ENCODE data around the gene ZSCAN29. TPM values are rescaled to one million over a fixed set of nuclear protein-coding genes. Genes with fewer than 3 reads are reported as not detected.
A peak's percentile ranks its signal among the peaks of the same experiment; 100 is the strongest.

The ZSCAN29 gene
- total RNA-seq, 3 donors from 2014 or later (not counting 1 experiment from before 2014, with no cell fraction given) = 26.5 to 38.3 (median 34.2) TPM

DNA sequence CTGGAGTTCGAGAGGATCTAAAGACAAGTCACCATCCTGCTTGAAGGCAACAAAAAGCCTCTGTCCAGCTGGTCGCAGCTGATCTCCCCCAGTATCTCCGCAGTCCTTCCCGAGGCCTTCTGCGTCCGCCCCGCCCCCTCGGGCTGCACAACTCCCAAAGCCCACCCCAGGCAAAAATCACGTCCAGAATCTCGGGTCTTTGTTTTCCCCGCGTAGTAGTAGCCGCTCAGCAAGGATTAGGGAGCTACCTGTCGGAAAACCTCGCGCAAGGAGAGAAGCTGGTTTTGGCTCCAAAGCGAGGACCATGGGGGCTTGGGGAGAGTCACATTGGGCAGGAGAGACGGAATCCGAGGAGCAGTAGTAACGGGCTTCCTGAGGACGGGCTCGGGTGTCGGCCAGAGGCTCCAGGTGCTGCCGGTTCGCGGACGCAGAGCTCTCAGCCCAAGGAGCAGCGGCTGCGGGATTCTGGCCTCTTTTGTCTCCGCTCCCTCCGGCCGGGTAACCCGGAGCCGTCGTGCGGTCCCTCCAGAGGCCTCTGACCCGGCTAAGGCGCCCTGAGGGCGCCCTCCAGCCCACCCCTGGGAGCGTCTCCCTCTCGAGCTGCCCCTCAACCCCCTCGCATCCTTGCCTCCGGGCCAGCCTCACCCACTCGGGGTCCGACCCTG, 401 bp downstream of the ZSCAN29 start:
- Histone ChIP-seq H3K27me3 (ENCODE audit: control insufficient read depth, insufficient read depth, low read length) (no peaks in the 10 kb centered on the region), H3K4me3 (ENCODE audit: low read length) (peak overlapping the region; percentile 83), H3K9me3 (ENCODE audit: control insufficient read depth, insufficient read depth, low read length) (peaks cover 13% of the 10 kb centered on the region), H3K4me1 (ENCODE audit: control insufficient read depth, insufficient read depth, low read length) (peaks cover 20% of the 10 kb centered on the region), H3K27ac (ENCODE audit: low read length) (peak overlapping the region; percentile 67), H3K36me3 (ENCODE audit: control insufficient read depth, insufficient read depth, low read length) (peaks cover 11% of the 10 kb centered on the region)
- Mint-ChIP-seq H3K4me3 (peak overlapping the region; percentile 96), H3K27ac (peak overlapping the region; percentile 76 to 89), H3K9me3 (peaks cover 0 to 10% of the 10 kb centered on the region in 2 donors), H3K4me1 (peaks cover 63 to 65% of the 10 kb centered on the region in 2 donors), H3K36me3 (peaks cover 33% of the 10 kb centered on the region), H3K27me3 (ENCODE audit: low read depth in 2 of 2) (no peaks in the 10 kb centered on the region)
- 3% methylated on average over 45 of the region's 45 CpGs for WGBS (ENCODE audit: insufficient coverage)
- ATAC-seq (peak; percentile 44 to 65 (median 61)), DNase-seq (peak in 1 of 2 donors; percentile 44)
- TF ChIP-seq, protein P1, sequence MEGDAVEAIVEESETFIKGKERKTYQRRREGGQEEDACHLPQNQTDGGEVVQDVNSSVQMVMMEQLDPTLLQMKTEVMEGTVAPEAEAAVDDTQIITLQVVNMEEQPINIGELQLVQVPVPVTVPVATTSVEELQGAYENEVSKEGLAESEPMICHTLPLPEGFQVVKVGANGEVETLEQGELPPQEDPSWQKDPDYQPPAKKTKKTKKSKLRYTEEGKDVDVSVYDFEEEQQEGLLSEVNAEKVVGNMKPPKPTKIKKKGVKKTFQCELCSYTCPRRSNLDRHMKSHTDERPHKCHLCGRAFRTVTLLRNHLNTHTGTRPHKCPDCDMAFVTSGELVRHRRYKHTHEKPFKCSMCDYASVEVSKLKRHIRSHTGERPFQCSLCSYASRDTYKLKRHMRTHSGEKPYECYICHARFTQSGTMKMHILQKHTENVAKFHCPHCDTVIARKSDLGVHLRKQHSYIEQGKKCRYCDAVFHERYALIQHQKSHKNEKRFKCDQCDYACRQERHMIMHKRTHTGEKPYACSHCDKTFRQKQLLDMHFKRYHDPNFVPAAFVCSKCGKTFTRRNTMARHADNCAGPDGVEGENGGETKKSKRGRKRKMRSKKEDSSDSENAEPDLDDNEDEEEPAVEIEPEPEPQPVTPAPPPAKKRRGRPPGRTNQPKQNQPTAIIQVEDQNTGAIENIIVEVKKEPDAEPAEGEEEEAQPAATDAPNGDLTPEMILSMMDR (IDR thresholded peaks at IDR 0.05) = no peak
- intact Hi-C loops (cut with micrococcal nuclease) = loop anchor here (1.0 kb wide), 1 partner anchor 40 kb away; the partner anchor contains the start of gene LCMT2

DNA sequence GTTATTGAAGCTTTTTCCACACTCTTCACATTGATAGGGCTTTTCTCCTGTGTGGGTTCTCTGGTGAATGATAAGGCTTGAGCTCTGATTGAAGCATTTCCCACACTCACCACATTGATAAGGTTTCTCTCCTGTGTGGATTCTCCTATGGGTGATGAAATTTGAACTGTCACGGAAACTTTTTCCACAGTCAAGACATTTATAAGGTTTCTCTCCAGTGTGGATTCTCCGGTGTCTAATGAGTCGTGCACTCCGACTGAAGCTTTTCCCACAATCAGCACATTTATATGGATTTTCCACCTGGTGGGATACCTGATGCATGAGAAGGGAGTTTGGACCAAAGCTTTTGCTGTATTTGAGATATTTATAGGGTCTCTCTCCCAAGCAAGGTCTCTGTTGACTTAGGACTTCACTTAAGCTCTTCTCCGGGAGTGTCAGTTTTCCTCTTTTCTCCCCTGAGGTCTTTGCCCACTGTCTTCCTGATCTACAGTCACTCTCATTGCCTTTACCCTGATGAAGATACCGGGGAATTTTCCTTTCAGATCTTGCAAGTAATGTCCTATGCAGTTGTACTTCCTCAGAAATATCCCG, 9.4 kb downstream of the ZSCAN29 start:
- Histone ChIP-seq H3K27ac (ENCODE audit: low read length) (no peak overlapping the region), H3K4me3 (ENCODE audit: low read length) (no peak overlapping the region), H3K36me3 (ENCODE audit: control insufficient read depth, insufficient read depth, low read length) (peaks cover 48% of the 10 kb centered on the region), H3K4me1 (ENCODE audit: control insufficient read depth, insufficient read depth, low read length) (no peaks in the 10 kb centered on the region), H3K9me3 (ENCODE audit: control insufficient read depth, insufficient read depth, low read length) (peaks cover 49% of the 10 kb centered on the region), H3K27me3 (ENCODE audit: control insufficient read depth, insufficient read depth, low read length) (no peaks in the 10 kb centered on the region)
- H3K9me3 Mint-ChIP-seq = peaks cover 15 to 27% of the 10 kb centered on the region in 2 donors
- peaks cover 13 to 21% of the 10 kb centered on the region in 2 donors for H3K4me1 Mint-ChIP-seq
- TF ChIP-seq, protein P1 (IDR thresholded peaks at IDR 0.05) = no peak
- DNase-seq = no peak
- WGBS (ENCODE audit: insufficient coverage) = 96% methylated on average over 3 of the region's 7 CpGs
- H3K27me3 Mint-ChIP-seq (ENCODE audit: low read depth in 2 of 2) = no peaks in the 10 kb centered on the region
- intact Hi-C loops (cut with micrococcal nuclease) = no loop called here
- no peak overlapping the region for H3K4me3 Mint-ChIP-seq
- no peak for ATAC-seq
- H3K27ac Mint-ChIP-seq = peak overlapping the region in 1 of 2 donors; percentile 11
- H3K36me3 Mint-ChIP-seq = peaks cover 51% of the 10 kb centered on the region

DNA sequence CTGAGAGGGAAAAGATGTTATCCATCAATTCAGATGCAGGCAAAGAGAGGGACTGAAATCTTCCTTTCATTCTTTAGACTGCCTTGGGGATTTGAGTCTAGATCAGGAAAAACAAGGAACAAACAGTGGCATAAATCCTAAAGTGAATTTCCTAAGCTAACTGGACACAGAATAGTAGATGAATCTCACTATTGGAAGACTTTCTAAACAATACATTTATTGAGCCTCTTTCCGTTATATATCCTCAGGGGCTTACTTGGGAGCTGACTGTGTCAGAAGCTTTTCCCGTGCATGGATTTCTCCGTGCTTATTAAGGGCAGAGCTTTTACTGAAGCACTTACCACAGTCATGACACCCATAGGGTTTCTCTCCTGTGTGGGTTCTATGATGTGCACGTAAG, 10.0 kb downstream of the ZSCAN29 start:
- H3K27me3 ChIP-seq (ENCODE audit: control insufficient read depth, insufficient read depth, low read length) = no peaks in the 10 kb centered on the region
- no peak for ATAC-seq
- peaks cover 45% of the 10 kb centered on the region for H3K9me3 ChIP-seq (ENCODE audit: control insufficient read depth, insufficient read depth, low read length)
- TF ChIP-seq, protein P1 (IDR thresholded peaks at IDR 0.05) = no peak
- H3K27ac Mint-ChIP-seq = no peak overlapping the region
- no peak for DNase-seq
- WGBS (ENCODE audit: insufficient coverage) = 73% methylated on average over 4 of the region's 4 CpGs
- H3K27me3 Mint-ChIP-seq (ENCODE audit: low read depth in 2 of 2) = no peaks in the 10 kb centered on the region
- H3K36me3 ChIP-seq (ENCODE audit: control insufficient read depth, insufficient read depth, low read length) = peaks cover 46% of the 10 kb centered on the region
- no peaks in the 10 kb centered on the region for H3K4me1 ChIP-seq (ENCODE audit: control insufficient read depth, insufficient read depth, low read length)
- H3K4me3 ChIP-seq (ENCODE audit: low read length) = no peak overlapping the region
- H3K36me3 Mint-ChIP-seq = peaks cover 45% of the 10 kb centered on the region
- intact Hi-C loops (cut with micrococcal nuclease) = no loop called here
- H3K4me1 Mint-ChIP-seq = peaks cover 8 to 15% of the 10 kb centered on the region in 2 donors
- H3K4me3 Mint-ChIP-seq = no peak overlapping the region
- H3K9me3 Mint-ChIP-seq = peaks cover 15 to 24% of the 10 kb centered on the region in 2 donors
- H3K27ac ChIP-seq (ENCODE audit: low read length) = no peak overlapping the region
